Stimulated activated naive CD4-positive, alpha-beta T cell treated with Interleukin-2 at 50 U/mL for 16 hours (primary cell): ENCODE data around the gene MET.
"Not testable (repeated sequence)": the region's sequence is repeated elsewhere in the genome, so short reads cannot be mapped to it uniquely, and the experiment has no call there.

Experiments used
- DNase-seq: peaks from one replicate; lab custom pipeline; 2025; lab: John Stamatoyannopoulos, UW

Gene MET

GRCh38 chr7:116728413-116728812 lies 56.4 kb downstream of the MET start:
- no peak for DNase-seq

GRCh38 chr7:116730097-116731022 lies 58.4 kb downstream of the MET start:
- no peak for DNase-seq

GRCh38 chr7:116731023-116731395 lies 59.0 kb downstream of the MET start:
- no peak for DNase-seq

- DNase-seq: no peak
Observed at GRCh38 chr7:116731445-116732335, 59.7 kb downstream of the MET start.

GRCh38 chr7:116732788-116733694 lies 61.0 kb downstream of the MET start:
- no peak for DNase-seq

GRCh38 chr7:116733924-116734580 lies 62.1 kb downstream of the MET start:
- DNase-seq: no peak

- DNase-seq: no peak
Observed at GRCh38 chr7:116734710-116735109, 62.7 kb downstream of the MET start.

- no peak for DNase-seq
Observed at GRCh38 chr7:116736927-116737715, 65.1 kb downstream of the MET start.

GRCh38 chr7:116738378-116738777 lies 66.4 kb downstream of the MET start:
- DNase-seq: no peak

- DNase-seq: no peak
Observed at GRCh38 chr7:116739307-116739706, 67.3 kb downstream of the MET start.

GRCh38 chr7:116740231-116740630 lies 68.2 kb downstream of the MET start:
- DNase-seq: no peak

- DNase-seq: no peak
Observed at GRCh38 chr7:116740755-116741462, 68.9 kb downstream of the MET start.

GRCh38 chr7:116741625-116742316 lies 69.8 kb downstream of the MET start:
- no peak for DNase-seq

GRCh38 chr7:116742641-116743040 lies 70.6 kb downstream of the MET start:
- no peak for DNase-seq

GRCh38 chr7:116743835-116744234 lies 71.8 kb downstream of the MET start:
- DNase-seq: not testable (repeated sequence)

GRCh38 chr7:116746388-116746787 lies 74.4 kb downstream of the MET start:
- not testable (repeated sequence) for DNase-seq

GRCh38 chr7:116751070-116751469 lies 79.1 kb downstream of the MET start:
- DNase-seq: not testable (repeated sequence)

- no peak for DNase-seq
Observed at GRCh38 chr7:116752305-116753074, 80.5 kb downstream of the MET start.
